Endothelial cell of umbilical vein (primary cell): Measurements from ENCODE around the gene DRC1. TPM values are rescaled to one million over a fixed set of nuclear protein-coding genes. Genes with fewer than 3 reads are reported as not detected.
"Not testable (repeated sequence)": the region's sequence is repeated elsewhere in the genome, so short reads cannot be mapped to it uniquely, and the experiment has no call there.

Experiments used
- BruUV-seq: library from RNA; stranded (reverse); fragments of 400-500 nt; replicated peaks from 2 replicates; lab custom pipeline; 2021; lab: Mats Ljungman, UMichigan
- CTCF ChIA-PET: fragments of 300-600, 350-600 bp; sonication (Branson Sonifier 250); formaldehyde crosslinking; loops from one replicate; lab custom pipeline; 2021; ENCODE audit warnings: antibody characterized with exemption, inconsistent platforms; lab: Charles Lee
- POLR2A ChIA-PET: fragments of 300-600, 350-600 bp; sonication (Branson Sonifier 250); formaldehyde crosslinking; loops from one replicate; lab custom pipeline; 2021; ENCODE audit warnings: antibody characterized with exemption, inconsistent platforms; lab: Charles Lee
- DNase-seq: peaks from one replicate; pipeline ENCODE4 v3.0.0-alpha.2; 2011; ENCODE audit warnings: low read depth, low spot score
- FAIRE-seq: peaks from 2 replicates; lab custom pipeline; 2011; peaks lifted over from hg19 to GRCh38; lab: Jason Lieb, UNC
- H2AFZ ChIP-seq: 2 replicates; pipeline ENCODE4 v1.6.0; 2012; ENCODE audit warnings: low read depth, low read length, control low read depth, inconsistent platforms
- H3K27ac ChIP-seq: 2 replicates; pipeline ENCODE4 v1.5.1; 2011; ENCODE audit warnings: low read depth, mild to moderate bottlenecking, control low read depth, low read length, moderate library complexity; ENCODE audit not compliant: insufficient read depth
- H3K27me3 ChIP-seq, 2 experiments: 2 replicates each; pipeline versions ENCODE4 v1.6.0 to v1.6.1; 2011; ENCODE audit warnings: low read length in 2 of 2, mixed read lengths in 1 of 2; ENCODE audit not compliant: control insufficient read depth in 2 of 2, insufficient read depth in 2 of 2
- H3K36me3 ChIP-seq, 2 experiments: 2 replicates in 1 of 2; 3 replicates in 1 of 2; pipeline ENCODE4 v1.5.1; 2011; ENCODE audit warnings: low read length in 2 of 2, mild to moderate bottlenecking in 1 of 2, moderate library complexity in 1 of 2; ENCODE audit not compliant: control insufficient read depth in 2 of 2, insufficient read depth in 2 of 2; ENCODE audit errors: extremely low read depth in 1 of 2
- H3K4me1 ChIP-seq: 3 replicates; pipeline ENCODE4 v1.5.1; 2011; ENCODE audit warnings: mild to moderate bottlenecking, low read length; ENCODE audit not compliant: control insufficient read depth, insufficient read depth; ENCODE audit errors: extremely low read depth
- H3K4me2 ChIP-seq: 2 replicates; pipeline ENCODE4 v1.6.1; 2011; ENCODE audit warnings: low read length, control low read depth, mixed read lengths; ENCODE audit not compliant: insufficient read depth
- H3K4me3 ChIP-seq, 3 experiments: fragments of 200-600 bp in 1 of 3; sonication (generic), shearing (Covaris generic) in 1 of 3; replicated peaks in 1 of 3; 2 replicates each; pipeline ENCODE4 v1.5.1; 2011 to 2016; ENCODE audit warnings: control low read depth in 3 of 3, low read length in 3 of 3, mild to moderate bottlenecking in 2 of 3, inconsistent platforms in 1 of 3, low read depth in 1 of 3, moderate library complexity in 1 of 3; ENCODE audit not compliant: insufficient read depth in 1 of 3
- H3K79me2 ChIP-seq: 2 replicates; pipeline ENCODE4 v1.6.0; 2012; ENCODE audit warnings: low read length, inconsistent platforms; ENCODE audit not compliant: control insufficient read depth, insufficient read depth
- H3K9ac ChIP-seq: replicated peaks from 2 replicates; pipeline ENCODE3; 2011; ENCODE audit warnings: low read length, control low read depth; ENCODE audit not compliant: insufficient read depth; ENCODE audit errors: extremely low read depth
- H3K9me1 ChIP-seq: replicated peaks from 3 replicates; pipeline ENCODE4 v1.6.0; 2011; ENCODE audit warnings: mild to moderate bottlenecking, low read length; ENCODE audit not compliant: control insufficient read depth, insufficient read depth; ENCODE audit errors: extremely low read depth
- H3K9me3 ChIP-seq: replicated peaks from 2 replicates; pipeline ENCODE4 v1.5.1; 2012; ENCODE audit warnings: low read length, inconsistent platforms; ENCODE audit not compliant: control insufficient read depth, insufficient read depth
- H4K20me1 ChIP-seq: replicated peaks from 2 replicates; pipeline ENCODE3; 2011; ENCODE audit warnings: mild to moderate bottlenecking, low read length; ENCODE audit not compliant: control insufficient read depth, insufficient read depth; ENCODE audit errors: extremely low read depth
- EZH2 ChIP-seq: IDR thresholded peaks from 2 replicates; pipeline ENCODE4 v1.6.1; 2012; ENCODE audit warnings: borderline replicate concordance, low read depth, mild to moderate bottlenecking, moderate library complexity, low read length, inconsistent platforms; ENCODE audit not compliant: severe bottlenecking
- FOS ChIP-seq: IDR thresholded peaks from 2 replicates; pipeline ENCODE4 v1.6.1; 2011; ENCODE audit warnings: mild to moderate bottlenecking, low read length, moderate library complexity, borderline replicate concordance; ENCODE audit not compliant: insufficient read depth
- MAX ChIP-seq: IDR thresholded peaks from 2 replicates; pipeline ENCODE4 v1.6.1; 2011; ENCODE audit not compliant: insufficient read depth, insufficient read length
- POLR2A ChIP-seq: IDR thresholded peaks from 2 replicates; pipeline ENCODE4 v1.6.1; 2012; ENCODE audit warnings: low read depth, mild to moderate bottlenecking, control low read depth, low read length
- POLR2AphosphoS5 ChIP-seq: IDR thresholded peaks from 2 replicates; pipeline ENCODE4 v1.6.1; 2012; ENCODE audit warnings: low read depth, mild to moderate bottlenecking, control low read depth, low read length, moderate library complexity; ENCODE audit not compliant: insufficient read depth
- dilution Hi-C: fragments of 300-500 bp; cut with MboI; formaldehyde crosslinking; loops from one replicate; pipeline ENCODE4 v1.15.0; 2019; ENCODE audit warnings: low sequenced_read_pairs; ENCODE audit not compliant: extremely low pct_ligation_motif_present
- intact Hi-C: fragments of 100-400 bp; cut with micrococcal nuclease; formaldehyde crosslinking; loops from one replicate; pipeline ENCODE4 v1.10.0; 2022
- polyA plus RNA-seq, 4 experiments: library from polyadenylated mRNA; depleted of rRNA in 3 of 4; stranded (reverse) in 3 of 4; unstranded in 1 of 4; fragments of >200 nt; gene quantifications; 2 replicates each; pipeline versions ENCODE4 v1.2.1 to v1.2.3, GENCODE V29; 2011 to 2012; ENCODE audit warnings: missing spikeins in 1 of 4
- total RNA-seq: library from RNA; stranded (reverse); gene quantifications from 2 replicates; pipeline ENCODE4 v1.2.3, GENCODE V29; 2021
- TF ChIP-seq, protein P1 (sequence below), 2 donors: IDR thresholded peaks; 1 replicate in 1 of 2; 2 replicates in 1 of 2; pipeline ENCODE4 v1.5.1; 2011; ENCODE audit warnings: low read length in 2 of 2, mild to moderate bottlenecking in 2 of 2, moderate library complexity in 2 of 2, control low read depth in 1 of 2, inconsistent platforms in 1 of 2, low read depth in 1 of 2; ENCODE audit not compliant: insufficient read depth in 1 of 2; ENCODE audit errors: extremely low read depth in 1 of 2

The DRC1 gene
- total and polyA plus RNA-seq, 2 donors (not counting 3 experiments of a cell fraction or from before 2014, with no cell fraction given), result 0.44 TPM; not detected in 1

- Histone ChIP-seq H3K4me2 (no peak overlapping the region), H3K36me3 (no peaks in the 10 kb centered on the region)
Observed at GRCh38 chr2:26352892-26353291, 48.8 kb upstream of the DRC1 start.

GRCh38 chr2:26354469-26354868, 47.3 kb upstream of the DRC1 start:
- peaks cover 87% of the 10 kb centered on the region for H3K79me2 ChIP-seq
- dilution Hi-C loops, H3K27me3 ChIP-seq, H3K36me3 ChIP-seq, CTCF ChIA-PET, H2AFZ ChIP-seq, H4K20me1 ChIP-seq, H3K9me3 ChIP-seq, H3K4me3 ChIP-seq, H3K9me1 ChIP-seq, FAIRE-seq, H3K4me2 ChIP-seq, H3K4me1 ChIP-seq, DNase-seq, H3K27ac ChIP-seq, H3K9ac ChIP-seq, intact Hi-C loops, POLR2A ChIA-PET, BruUV-seq: not testable (repeated sequence)

More at GRCh38 chr2:26352892-26353291, 48.8 kb upstream of the DRC1 start:
- POLR2A ChIA-PET, result no interaction called here
- H3K79me2 ChIP-seq, result peaks cover 84% of the 10 kb centered on the region
- intact Hi-C loops, result no loop called here
- peak; percentile 44 for FAIRE-seq
- no TSS peak for BruUV-seq
- no peaks in the 10 kb centered on the region for H3K9me3 ChIP-seq
- CTCF ChIA-PET, result no interaction called here
- H3K9ac ChIP-seq, result no peak overlapping the region
- peaks cover 1% of the 10 kb centered on the region for H3K4me1 ChIP-seq
- H2AFZ ChIP-seq, result no peak overlapping the region
- no peaks in the 10 kb centered on the region for H4K20me1 ChIP-seq
- no peak for DNase-seq
- no peak overlapping the region for H3K27ac ChIP-seq
- TF ChIP-seq POLR2AphosphoS5 (no peak), POLR2A (no peak), FOS (peak; percentile 18), MAX (no peak), EZH2 (no peak)
- TF ChIP-seq, protein P1, sequence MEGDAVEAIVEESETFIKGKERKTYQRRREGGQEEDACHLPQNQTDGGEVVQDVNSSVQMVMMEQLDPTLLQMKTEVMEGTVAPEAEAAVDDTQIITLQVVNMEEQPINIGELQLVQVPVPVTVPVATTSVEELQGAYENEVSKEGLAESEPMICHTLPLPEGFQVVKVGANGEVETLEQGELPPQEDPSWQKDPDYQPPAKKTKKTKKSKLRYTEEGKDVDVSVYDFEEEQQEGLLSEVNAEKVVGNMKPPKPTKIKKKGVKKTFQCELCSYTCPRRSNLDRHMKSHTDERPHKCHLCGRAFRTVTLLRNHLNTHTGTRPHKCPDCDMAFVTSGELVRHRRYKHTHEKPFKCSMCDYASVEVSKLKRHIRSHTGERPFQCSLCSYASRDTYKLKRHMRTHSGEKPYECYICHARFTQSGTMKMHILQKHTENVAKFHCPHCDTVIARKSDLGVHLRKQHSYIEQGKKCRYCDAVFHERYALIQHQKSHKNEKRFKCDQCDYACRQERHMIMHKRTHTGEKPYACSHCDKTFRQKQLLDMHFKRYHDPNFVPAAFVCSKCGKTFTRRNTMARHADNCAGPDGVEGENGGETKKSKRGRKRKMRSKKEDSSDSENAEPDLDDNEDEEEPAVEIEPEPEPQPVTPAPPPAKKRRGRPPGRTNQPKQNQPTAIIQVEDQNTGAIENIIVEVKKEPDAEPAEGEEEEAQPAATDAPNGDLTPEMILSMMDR (IDR thresholded peaks at IDR 0.05; ENCODE audit: extremely low read depth in 1 of 2, insufficient read depth in 1 of 2, low read depth in 1 of 2, low read length in 2 of 2), result no peak
- no peaks in the 10 kb centered on the region for H3K9me1 ChIP-seq
- H3K27me3 ChIP-seq, result no peaks in the 10 kb centered on the region
- dilution Hi-C loops, result no loop called here
- no peak overlapping the region for H3K4me3 ChIP-seq
